GM19324 (cell line): ENCODE measurements around the gene ANKH.

Experiments used
- ATAC-seq: cut with Tn5 transposase; IDR thresholded peaks from one replicate; pipeline ENCODE4 v1.9.1; 2021; ENCODE audit warnings: mild to moderate bottlenecking, moderate library complexity; ENCODE audit not compliant: unreplicated experiment, low FRiP score

ANKH gene

GRCh38 chr5:14674983-14675854, 196.4 kb downstream of the ANKH start:
- peak; percentile 10 for ATAC-seq

DNA sequence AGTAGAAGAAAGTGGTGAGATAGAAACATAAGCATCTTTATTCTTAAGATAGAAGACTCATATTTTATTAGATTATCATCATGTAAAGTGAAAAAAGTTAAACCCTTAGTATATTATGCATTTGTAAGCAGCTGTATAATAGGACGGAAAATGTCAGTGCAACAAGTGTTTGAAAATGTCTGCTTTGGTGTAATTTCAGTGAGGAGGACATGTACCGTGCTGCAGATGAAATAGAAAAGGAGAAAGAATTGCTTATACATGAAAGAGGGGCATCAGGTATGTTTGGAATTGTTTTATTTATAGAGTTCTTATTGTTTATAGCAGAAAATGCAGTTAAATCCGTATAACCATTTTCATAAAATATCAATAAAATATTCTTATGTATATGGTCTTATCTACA, 198.1 kb downstream of the ANKH start:
- ATAC-seq = no peak

GRCh38 chr5:14672484-14673394, 198.8 kb downstream of the ANKH start:
- no peak for ATAC-seq

DNA sequence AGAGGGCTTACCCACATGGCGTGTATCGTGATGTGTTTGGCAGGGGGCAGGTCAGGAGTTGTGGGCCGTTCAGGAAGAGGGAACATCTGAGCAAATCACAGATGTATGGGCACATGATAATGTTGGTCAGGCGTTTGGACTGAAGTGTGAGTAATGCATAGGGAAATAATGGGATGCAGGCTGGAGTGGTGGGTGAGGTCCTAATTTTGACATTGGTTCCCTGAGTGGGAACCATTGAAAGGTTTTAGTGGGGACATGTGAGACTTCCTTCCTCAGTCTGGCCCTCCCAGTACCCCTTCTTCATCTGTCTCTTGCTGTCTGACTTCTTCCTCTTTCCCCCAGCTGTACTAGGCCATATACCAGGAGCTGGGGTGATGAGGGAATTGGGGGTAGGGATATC, 199.5 kb downstream of the ANKH start:
- no peak for ATAC-seq

- no peak for ATAC-seq
Measured at GRCh38 chr5:14671414-14671813, 200.2 kb downstream of the ANKH start.

- ATAC-seq = no peak
Measured at GRCh38 chr5:14669975-14670374, 201.6 kb downstream of the ANKH start.

DNA sequence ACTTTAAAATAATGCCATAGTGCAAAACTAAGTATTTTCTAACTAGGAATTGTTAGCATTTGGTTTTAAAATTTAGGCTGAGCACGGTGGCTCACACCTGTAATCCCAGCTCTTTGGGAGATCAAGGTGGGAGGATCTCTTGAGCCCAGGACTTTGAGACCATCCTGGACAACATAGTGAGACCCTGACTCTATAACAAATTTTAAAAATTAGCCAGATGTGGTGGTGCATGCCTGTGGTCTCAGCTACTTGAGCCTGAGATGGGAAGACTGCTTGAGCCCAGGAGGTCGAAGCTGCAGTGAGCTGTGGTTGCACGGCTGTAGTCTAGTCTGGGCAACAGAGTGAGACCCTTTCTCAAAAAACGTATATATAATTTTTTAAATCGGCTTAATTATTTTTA, 202.2 kb downstream of the ANKH start:
- ATAC-seq = no peak

DNA sequence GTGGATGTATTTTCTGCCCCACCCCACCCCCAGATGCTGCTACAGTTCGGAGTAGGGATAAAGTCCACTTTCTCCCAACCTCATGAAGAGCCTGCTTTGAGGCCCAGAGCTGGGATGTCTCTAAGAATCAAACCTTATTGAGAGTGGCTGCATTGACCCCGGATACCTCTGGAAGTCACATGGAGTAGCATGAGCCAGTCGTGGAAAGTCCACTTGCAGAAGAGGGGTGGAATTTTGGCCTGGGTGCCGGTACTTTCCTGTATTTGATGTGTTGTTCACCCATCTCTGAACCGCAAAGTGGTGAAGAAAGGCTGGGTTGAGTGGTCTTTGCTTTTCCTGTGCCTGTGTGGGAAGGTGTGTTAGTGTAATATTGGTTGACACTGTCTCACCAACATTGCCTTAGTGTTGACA, 203.4 kb downstream of the ANKH start:
- ATAC-seq = no peak

- ATAC-seq = no peak
Measured at GRCh38 chr5:14667770-14668169, 203.8 kb downstream of the ANKH start.

DNA sequence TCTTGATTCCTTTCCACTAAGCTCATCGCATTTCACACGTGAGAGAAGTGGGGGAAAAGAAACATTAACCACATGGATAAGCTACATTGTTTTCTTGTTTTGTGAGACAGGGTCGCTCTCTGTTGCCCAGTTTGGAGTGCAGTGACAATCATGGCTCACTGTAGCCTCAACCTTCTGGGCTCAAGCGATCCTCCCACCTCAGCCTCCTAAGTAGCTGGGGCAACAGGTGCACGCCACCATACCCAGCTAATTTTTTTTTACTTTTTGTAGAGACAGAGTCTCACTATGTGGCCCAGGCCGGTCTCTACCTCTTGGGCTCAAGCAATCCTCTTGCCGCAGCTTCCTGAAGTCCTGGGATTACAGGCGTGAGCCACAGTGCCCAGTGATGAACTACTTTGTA, 204.3 kb downstream of the ANKH start:
- ATAC-seq = no peak

- no peak for ATAC-seq
Measured at GRCh38 chr5:14666357-14666756, 205.2 kb downstream of the ANKH start.

GRCh38 chr5:14665949-14666348, 205.6 kb downstream of the ANKH start:
- peak; percentile 28 for ATAC-seq

GRCh38 chr5:14665101-14665822, 206.3 kb downstream of the ANKH start:
- no peak for ATAC-seq

DNA sequence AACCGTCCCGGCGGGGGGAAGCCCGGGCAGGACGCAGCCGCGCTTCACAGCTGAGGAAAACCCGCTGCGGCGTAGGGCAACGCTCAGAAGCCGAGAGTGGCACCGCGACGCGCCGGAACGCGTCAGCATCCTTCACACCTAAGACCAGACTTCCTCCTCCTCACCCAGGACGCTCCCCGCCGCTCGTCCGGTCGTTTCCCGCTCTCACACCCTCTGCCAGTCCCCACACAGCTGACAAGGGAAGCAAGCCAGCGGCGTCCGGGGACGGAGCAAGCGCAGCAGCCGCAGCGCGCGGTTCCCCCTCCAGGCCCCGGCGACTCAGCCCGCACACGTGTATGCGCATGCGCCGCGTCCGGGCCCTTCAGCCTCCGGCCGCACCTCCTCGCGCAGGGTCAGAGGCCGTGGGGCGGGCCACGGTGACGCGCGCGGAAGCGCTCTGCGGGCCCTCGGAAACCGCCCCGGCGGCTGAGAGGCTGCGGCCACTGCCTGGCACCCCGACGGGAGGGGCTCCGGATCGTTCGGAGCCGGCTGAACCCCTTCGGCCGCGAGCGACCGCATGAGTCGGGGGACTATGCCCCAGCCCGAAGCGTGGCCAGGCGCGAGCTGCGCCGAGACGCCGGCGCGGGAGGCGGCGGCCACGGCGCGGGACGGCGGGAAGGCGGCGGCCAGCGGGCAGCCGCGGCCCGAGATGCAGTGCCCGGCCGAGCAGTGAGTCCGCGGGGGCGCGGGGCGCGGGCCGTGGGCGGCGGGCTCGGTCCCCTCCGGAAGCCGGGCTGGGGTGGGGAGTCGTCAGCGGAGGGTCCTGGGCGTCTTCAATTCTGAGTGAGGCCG, 207.1 kb downstream of the ANKH start, which contains the start of gene OTULIN:
OTULIN (plus strand) TSS at position 449 of the 831 bp plus-strand sequence; CDS start at position 557, 108 bp downstream.
- peak; percentile 81 for ATAC-seq

DNA sequence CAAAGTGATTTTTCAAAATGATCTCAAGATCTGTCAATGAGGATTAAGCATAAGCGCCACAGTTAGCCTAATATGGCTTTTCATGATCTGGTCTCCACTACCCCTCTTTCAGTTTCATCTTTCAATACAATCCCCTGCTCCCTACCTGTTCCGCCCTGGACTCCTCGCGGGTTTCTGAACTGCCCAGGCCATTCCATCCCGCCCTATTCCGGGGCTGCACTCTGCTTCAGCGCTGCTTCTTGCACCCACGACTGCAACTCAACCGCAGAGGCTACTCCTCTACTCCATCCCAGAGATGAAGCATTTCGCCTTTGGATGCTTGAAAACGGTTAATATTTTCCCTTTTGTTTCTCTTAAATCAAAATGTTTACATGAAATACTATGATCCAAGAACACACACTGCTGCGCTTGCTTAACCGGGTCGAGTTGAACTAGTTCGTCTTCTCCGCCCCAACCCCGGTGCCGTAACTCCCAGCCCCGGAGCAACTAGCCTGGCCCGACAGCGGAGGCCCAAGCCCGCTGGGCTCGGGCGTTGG, 207.8 kb downstream of the ANKH start:
- ATAC-seq = no peak

DNA sequence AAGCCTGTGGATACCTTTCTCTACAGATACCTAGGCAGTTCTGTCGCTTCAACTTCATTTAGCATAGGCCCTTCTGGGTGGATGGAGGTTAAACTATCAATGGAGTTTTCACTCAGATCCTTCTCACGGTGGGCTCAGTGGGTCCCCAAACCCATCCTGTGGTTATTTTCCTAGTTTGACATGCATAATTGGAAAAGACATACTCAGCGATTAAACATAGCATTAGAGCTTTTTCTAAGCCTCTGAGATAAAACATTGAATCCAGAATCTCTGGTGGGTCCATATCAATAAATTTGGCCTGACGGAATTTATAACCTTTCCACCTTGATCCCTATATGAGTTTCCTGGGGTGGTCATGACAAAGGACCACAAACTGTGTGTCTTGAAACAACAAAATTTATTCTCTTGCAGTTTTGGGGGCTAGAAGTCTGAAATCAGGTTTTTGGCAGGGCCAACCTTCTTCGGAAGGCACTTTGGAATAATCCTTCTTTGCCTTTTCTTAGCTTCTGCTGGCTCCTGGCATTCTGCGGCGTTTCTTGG, 208.8 kb downstream of the ANKH start:
- no peak for ATAC-seq

- no peak for ATAC-seq
Measured at GRCh38 chr5:14660833-14661232, 210.7 kb downstream of the ANKH start.

DNA sequence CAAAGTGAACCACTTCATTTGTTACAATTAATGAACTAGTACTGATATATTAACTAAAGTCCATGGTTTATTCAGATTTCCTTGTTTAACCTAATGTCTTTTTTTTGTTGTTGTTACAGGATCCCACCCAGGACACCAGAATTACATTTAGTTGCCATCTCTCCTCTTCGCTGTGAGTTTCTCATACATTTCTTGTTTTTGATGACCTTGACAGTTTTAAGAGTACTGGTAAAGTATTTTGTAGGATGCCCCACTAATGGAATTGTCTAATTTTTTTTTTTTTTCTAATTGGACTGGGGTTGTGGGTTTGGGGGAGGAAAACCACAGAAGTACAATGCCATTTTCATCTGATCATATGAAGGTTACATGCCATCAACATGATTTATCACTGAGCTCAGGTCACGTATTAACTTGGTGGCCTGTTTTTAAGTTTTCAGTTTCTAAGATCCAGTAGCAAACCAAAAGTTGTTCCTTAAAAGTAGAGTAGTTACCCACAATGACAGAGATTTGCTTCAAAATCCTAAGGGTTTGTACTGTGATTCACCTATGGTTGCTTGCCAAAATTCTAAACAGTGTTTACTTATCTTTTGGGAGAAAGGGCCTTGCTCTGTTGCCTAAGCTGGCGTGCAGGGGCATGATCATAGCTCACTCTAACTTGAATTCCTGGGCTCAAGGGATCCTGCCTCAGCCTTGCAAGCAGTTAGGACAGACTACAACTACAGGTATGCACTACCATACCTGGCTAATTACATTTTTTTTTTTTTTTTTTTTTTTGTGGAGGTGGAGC, 211.6 kb downstream of the ANKH start:
- no peak for ATAC-seq
